ENCODE measurements around the gene NFATC1.

The NFATC1 gene

GRCh38 chr18:79555885-79556284 lies 160.2 kb downstream of the NFATC1 start:
- Histone ChIP-seq H3K4me3 (ENCODE audit: insufficient read length, low read depth) (no peak overlapping the region), H3K27me3 (ENCODE audit: insufficient read depth, insufficient read length) (no peaks in the 10 kb centered on the region), H3K4me1 (ENCODE audit: insufficient read depth, insufficient read length) (peaks cover 2% of the 10 kb centered on the region), H3K9ac (ENCODE audit: insufficient read length, low read depth) (no peak overlapping the region), H3K9me3 (ENCODE audit: insufficient read depth, low read length) (no peaks in the 10 kb centered on the region), H3K36me3 (ENCODE audit: insufficient read depth, insufficient read length, low read length) (no peaks in the 10 kb centered on the region)
- TF ChIP-seq SUZ12 (IDR thresholded peaks at IDR 0.05; ENCODE audit: extremely low read depth, insufficient read depth, insufficient read length) (no peak), YY1 (IDR thresholded peaks at IDR 0.05; ENCODE audit: insufficient read depth, insufficient read length) (no peak), ZNF274 (IDR thresholded peaks at IDR 0.05; ENCODE audit: low read depth, low read length) (no peak)
- no peak for DNase-seq (ENCODE audit: low read depth, low spot score)

- no peak for TF ChIP-seq YY1 (IDR thresholded peaks at IDR 0.05; ENCODE audit: insufficient read depth, insufficient read length)
- no peak for TF ChIP-seq SUZ12 (IDR thresholded peaks at IDR 0.05; ENCODE audit: extremely low read depth, insufficient read depth, insufficient read length)
- TF ChIP-seq ZNF274 (IDR thresholded peaks at IDR 0.05; ENCODE audit: low read depth, low read length): no peak
- Histone ChIP-seq H3K36me3 (ENCODE audit: insufficient read depth, insufficient read length, low read length) (no peaks in the 10 kb centered on the region), H3K4me3 (ENCODE audit: insufficient read length, low read depth) (no peak overlapping the region), H3K9ac (ENCODE audit: insufficient read length, low read depth) (no peak overlapping the region), H3K4me1 (ENCODE audit: insufficient read depth, insufficient read length) (peaks cover 2% of the 10 kb centered on the region), H3K9me3 (ENCODE audit: insufficient read depth, low read length) (no peaks in the 10 kb centered on the region), H3K27me3 (ENCODE audit: insufficient read depth, insufficient read length) (no peaks in the 10 kb centered on the region)
- DNase-seq (ENCODE audit: low read depth, low spot score): no peak
Measured at GRCh38 chr18:79556829-79557585, 161.3 kb downstream of the NFATC1 start.

GRCh38 chr18:79558196-79558932 lies 162.6 kb downstream of the NFATC1 start:
- TF ChIP-seq SUZ12 (IDR thresholded peaks at IDR 0.05; ENCODE audit: extremely low read depth, insufficient read depth, insufficient read length) (no peak), ZNF274 (IDR thresholded peaks at IDR 0.05; ENCODE audit: low read depth, low read length) (no peak), YY1 (IDR thresholded peaks at IDR 0.05; ENCODE audit: insufficient read depth, insufficient read length) (no peak)
- Histone ChIP-seq H3K36me3 (ENCODE audit: insufficient read depth, insufficient read length, low read length) (no peaks in the 10 kb centered on the region), H3K4me1 (ENCODE audit: insufficient read depth, insufficient read length) (no peaks in the 10 kb centered on the region), H3K4me3 (ENCODE audit: insufficient read length, low read depth) (no peak overlapping the region), H3K9ac (ENCODE audit: insufficient read length, low read depth) (peak overlapping the region; percentile 21), H3K27me3 (ENCODE audit: insufficient read depth, insufficient read length) (no peaks in the 10 kb centered on the region), H3K9me3 (ENCODE audit: insufficient read depth, low read length) (no peaks in the 10 kb centered on the region)
- DNase-seq (ENCODE audit: low read depth, low spot score): no peak

- DNase-seq (ENCODE audit: low read depth, low spot score): no peak
- H3K9me3 ChIP-seq (ENCODE audit: insufficient read depth, low read length): 0 out of 2 replicates have a peak, but pooled peaks cover 2% of the 10 kb centered on the region
- no peaks in the 10 kb centered on the region for H3K27me3 ChIP-seq (ENCODE audit: insufficient read depth, insufficient read length)
- no peaks in the 10 kb centered on the region for H3K36me3 ChIP-seq (ENCODE audit: insufficient read depth, insufficient read length, low read length)
- TF ChIP-seq ZNF274 (IDR thresholded peaks at IDR 0.05; ENCODE audit: low read depth, low read length) (no peak), YY1 (IDR thresholded peaks at IDR 0.05; ENCODE audit: insufficient read depth, insufficient read length) (no peak), SUZ12 (IDR thresholded peaks at IDR 0.05; ENCODE audit: extremely low read depth, insufficient read depth, insufficient read length) (no peak)
- H3K9ac ChIP-seq (ENCODE audit: insufficient read length, low read depth): no peak overlapping the region
- H3K4me3 ChIP-seq (ENCODE audit: insufficient read length, low read depth): no peak overlapping the region
- no peaks in the 10 kb centered on the region for H3K4me1 ChIP-seq (ENCODE audit: insufficient read depth, insufficient read length)
Measured at GRCh38 chr18:79558933-79559416, 163.2 kb downstream of the NFATC1 start.

- DNase-seq (ENCODE audit: low read depth, low spot score): no peak
- Histone ChIP-seq H3K27me3 (ENCODE audit: insufficient read depth, insufficient read length) (no peaks in the 10 kb centered on the region), H3K36me3 (ENCODE audit: insufficient read depth, insufficient read length, low read length) (no peaks in the 10 kb centered on the region), H3K9ac (ENCODE audit: insufficient read length, low read depth) (no peak overlapping the region), H3K4me3 (ENCODE audit: insufficient read length, low read depth) (no peak overlapping the region), H3K4me1 (ENCODE audit: insufficient read depth, insufficient read length) (no peaks in the 10 kb centered on the region), H3K9me3 (ENCODE audit: insufficient read depth, low read length) (peaks cover 6% of the 10 kb centered on the region; the same call in 1 of the 2 replicates)
- no peak for TF ChIP-seq ZNF274 (IDR thresholded peaks at IDR 0.05; ENCODE audit: low read depth, low read length)
- no peak for TF ChIP-seq YY1 (IDR thresholded peaks at IDR 0.05; ENCODE audit: insufficient read depth, insufficient read length)
- no peak for TF ChIP-seq SUZ12 (IDR thresholded peaks at IDR 0.05; ENCODE audit: extremely low read depth, insufficient read depth, insufficient read length)
Measured at GRCh38 chr18:79559436-79559835, 163.7 kb downstream of the NFATC1 start.

GRCh38 chr18:79560042-79560860 lies 164.5 kb downstream of the NFATC1 start:
- TF ChIP-seq SUZ12 (IDR thresholded peaks at IDR 0.05; ENCODE audit: extremely low read depth, insufficient read depth, insufficient read length) (no peak), YY1 (IDR thresholded peaks at IDR 0.05; ENCODE audit: insufficient read depth, insufficient read length) (no peak), ZNF274 (IDR thresholded peaks at IDR 0.05; ENCODE audit: low read depth, low read length) (no peak)
- Histone ChIP-seq H3K4me1 (ENCODE audit: insufficient read depth, insufficient read length) (no peaks in the 10 kb centered on the region), H3K27me3 (ENCODE audit: insufficient read depth, insufficient read length) (no peaks in the 10 kb centered on the region), H3K4me3 (ENCODE audit: insufficient read length, low read depth) (no peak overlapping the region), H3K36me3 (ENCODE audit: insufficient read depth, insufficient read length, low read length) (no peaks in the 10 kb centered on the region), H3K9me3 (ENCODE audit: insufficient read depth, low read length) (peaks cover 6% of the 10 kb centered on the region; the same call in 1 of the 2 replicates), H3K9ac (ENCODE audit: insufficient read length, low read depth) (no peak overlapping the region)
- no peak for DNase-seq (ENCODE audit: low read depth, low spot score)

Data from NT2/D1 (cell line).